ENCODE data around the gene CAMSAP1. TPM values are rescaled to one million over a fixed set of nuclear protein-coding genes. Genes with fewer than 3 reads are reported as not detected.
A peak's percentile ranks its signal among the peaks of the same experiment; 100 is the strongest.

The CAMSAP1 gene
- total and polyA plus RNA-seq, 2 donors: 9.9 to 28.5 TPM

DNA sequence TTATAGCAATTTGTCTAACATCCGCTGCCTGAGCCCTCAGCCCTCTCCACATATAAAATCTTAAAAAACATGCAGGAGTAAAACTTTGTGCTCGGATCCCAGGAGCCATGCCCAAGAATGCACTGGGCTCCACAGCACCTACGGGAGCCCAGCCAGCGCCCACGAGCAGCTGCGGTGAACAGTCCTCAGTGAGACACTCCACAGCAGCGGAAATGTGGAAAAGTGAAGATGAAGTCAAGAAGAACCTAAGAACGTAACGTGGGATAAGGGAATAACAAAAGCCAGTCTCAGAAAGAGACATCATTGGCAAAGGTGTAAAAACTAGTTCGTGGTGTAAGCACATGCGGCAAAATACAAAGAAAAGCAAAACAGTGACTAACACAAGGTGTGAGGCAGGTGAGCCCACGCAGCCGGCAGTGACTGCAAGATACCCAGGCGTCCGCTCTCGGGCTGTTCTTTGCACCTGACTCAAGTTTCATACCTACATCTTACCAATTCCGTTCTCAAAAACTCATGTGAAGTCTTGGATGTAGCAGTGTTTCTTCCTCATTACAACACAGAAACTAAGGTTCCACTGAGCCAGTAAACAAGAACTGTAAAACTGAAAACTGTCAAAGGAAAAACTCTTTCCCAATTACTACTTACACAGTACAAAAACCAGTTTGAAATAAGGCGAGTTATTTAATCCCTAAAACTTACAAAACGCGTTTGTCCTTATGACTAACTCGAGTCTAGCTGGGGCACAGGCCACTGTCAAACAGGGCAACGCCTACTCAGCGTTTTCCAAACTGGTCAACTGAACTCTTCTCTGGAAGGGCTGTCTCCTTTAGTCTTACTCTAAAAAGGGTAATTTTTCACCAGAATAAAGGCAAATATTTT is 1.7 kb downstream of the CAMSAP1 start:
- Histone ChIP-seq H3K9me3 (ENCODE audit: control insufficient read depth in 2 of 2, insufficient read depth in 1 of 2, low read length in 1 of 2) (peaks cover 1 to 3% of the 10 kb centered on the region in 2 donors), H3K4me3 (ENCODE audit: low read length in 2 of 2) (peak overlapping the region in 1 of 2 donors; percentile 38), H3K27me3 (ENCODE audit: control insufficient read depth in 2 of 2, insufficient read depth in 1 of 2, low read length in 1 of 2) (peaks cover 0 to 5% of the 10 kb centered on the region in 2 donors), H3K27ac (ENCODE audit: low read depth in 1 of 2, low read length in 1 of 2) (peak overlapping the region; percentile 1 to 7), H3K36me3 (ENCODE audit: control insufficient read depth in 2 of 2, insufficient read depth in 2 of 2, low read length in 1 of 2) (peaks cover 0 to under 1% of the 10 kb centered on the region in 2 donors), H3K4me1 (ENCODE audit: control insufficient read depth in 2 of 2, insufficient read depth in 2 of 2, low read length in 2 of 2) (peaks cover 9 to 15% of the 10 kb centered on the region in 2 donors)
- 89% methylated on average over 23 of the region's 23 CpGs for WGBS
- peak in 1 of 9 donors; percentile 13 for DNase-seq (ENCODE audit: low read depth in 6 of 9, low spot score in 9 of 9)

DNA sequence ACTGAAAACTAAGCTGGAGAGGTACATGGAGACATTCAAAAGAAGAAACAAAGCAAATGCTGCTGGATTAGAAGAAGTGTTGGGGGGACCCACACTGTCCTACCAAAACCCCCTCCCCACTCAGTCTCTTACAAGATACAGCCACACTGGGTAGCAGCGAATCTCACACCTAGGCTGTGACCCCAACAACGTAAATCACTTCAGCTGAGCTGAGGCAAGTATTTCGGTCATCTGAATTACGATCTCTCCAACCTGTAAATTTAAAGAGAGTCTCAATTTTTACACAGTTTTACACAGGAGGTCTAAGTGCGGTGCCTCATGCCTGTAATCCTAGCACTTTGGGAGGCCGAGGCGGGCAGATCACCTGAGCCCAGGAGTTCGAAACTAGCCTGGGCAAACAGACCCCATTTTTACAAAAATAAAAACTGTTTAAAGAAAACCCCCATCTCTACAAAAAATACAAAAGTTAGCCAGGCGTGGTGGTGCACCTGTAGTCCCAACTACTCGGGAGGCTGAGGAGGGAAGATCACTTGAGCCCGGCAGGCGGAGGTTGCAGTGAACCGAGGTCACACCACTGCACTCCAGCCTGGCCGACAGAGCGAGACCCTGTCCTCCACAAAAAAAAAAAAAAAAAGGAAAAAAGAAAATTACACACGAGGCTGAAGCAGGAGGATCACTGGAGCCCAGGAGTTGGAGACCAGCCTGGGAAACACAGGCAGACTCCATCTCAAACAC is 3.4 kb downstream of the CAMSAP1 start:
- peaks cover 9 to 15% of the 10 kb centered on the region in 2 donors for H3K4me1 ChIP-seq (ENCODE audit: control insufficient read depth in 2 of 2, insufficient read depth in 2 of 2, low read length in 2 of 2)

GRCh38 chr9:135903358-135903656 is 4.0 kb downstream of the CAMSAP1 start:
- Histone ChIP-seq H3K4me1 (ENCODE audit: control insufficient read depth in 2 of 2, insufficient read depth in 2 of 2, low read length in 2 of 2) (peaks cover 3 to 9% of the 10 kb centered on the region in 2 donors), H3K9me3 (ENCODE audit: control insufficient read depth in 2 of 2, insufficient read depth in 1 of 2, low read length in 1 of 2) (peaks cover 0 to 6% of the 10 kb centered on the region in 2 donors), H3K27me3 (ENCODE audit: control insufficient read depth in 2 of 2, insufficient read depth in 1 of 2, low read length in 1 of 2) (peaks cover 0 to 5% of the 10 kb centered on the region in 2 donors), H3K36me3 (ENCODE audit: control insufficient read depth in 2 of 2, insufficient read depth in 2 of 2, low read length in 1 of 2) (no peaks in the 10 kb centered on the region), H3K27ac (ENCODE audit: low read depth in 1 of 2, low read length in 1 of 2) (no peak overlapping the region), H3K4me3 (ENCODE audit: low read length in 2 of 2) (no peak overlapping the region)
- 81% methylated on average over 3 of the region's 3 CpGs for WGBS
- no peak for DNase-seq (ENCODE audit: low read depth in 6 of 9, low spot score in 9 of 9)

More for the DNA sequence above, 3.4 kb downstream of the CAMSAP1 start:
- peaks cover 0 to 5% of the 10 kb centered on the region in 2 donors for H3K27me3 ChIP-seq (ENCODE audit: control insufficient read depth in 2 of 2, insufficient read depth in 1 of 2, low read length in 1 of 2)
- WGBS: 97% methylated on average over 16 of the region's 16 CpGs
- H3K36me3 ChIP-seq (ENCODE audit: control insufficient read depth in 2 of 2, insufficient read depth in 2 of 2, low read length in 1 of 2): no peaks in the 10 kb centered on the region
- DNase-seq (ENCODE audit: low read depth in 6 of 9, low spot score in 9 of 9): no peak
- H3K9me3 ChIP-seq (ENCODE audit: control insufficient read depth in 2 of 2, insufficient read depth in 1 of 2, low read length in 1 of 2): peaks cover 1 to 9% of the 10 kb centered on the region in 2 donors
- H3K4me3 ChIP-seq (ENCODE audit: low read length in 2 of 2): no peak overlapping the region
- peak overlapping the region in 1 of 2 donors; percentile 47 for H3K27ac ChIP-seq (ENCODE audit: low read depth in 1 of 2, low read length in 1 of 2)

DNA sequence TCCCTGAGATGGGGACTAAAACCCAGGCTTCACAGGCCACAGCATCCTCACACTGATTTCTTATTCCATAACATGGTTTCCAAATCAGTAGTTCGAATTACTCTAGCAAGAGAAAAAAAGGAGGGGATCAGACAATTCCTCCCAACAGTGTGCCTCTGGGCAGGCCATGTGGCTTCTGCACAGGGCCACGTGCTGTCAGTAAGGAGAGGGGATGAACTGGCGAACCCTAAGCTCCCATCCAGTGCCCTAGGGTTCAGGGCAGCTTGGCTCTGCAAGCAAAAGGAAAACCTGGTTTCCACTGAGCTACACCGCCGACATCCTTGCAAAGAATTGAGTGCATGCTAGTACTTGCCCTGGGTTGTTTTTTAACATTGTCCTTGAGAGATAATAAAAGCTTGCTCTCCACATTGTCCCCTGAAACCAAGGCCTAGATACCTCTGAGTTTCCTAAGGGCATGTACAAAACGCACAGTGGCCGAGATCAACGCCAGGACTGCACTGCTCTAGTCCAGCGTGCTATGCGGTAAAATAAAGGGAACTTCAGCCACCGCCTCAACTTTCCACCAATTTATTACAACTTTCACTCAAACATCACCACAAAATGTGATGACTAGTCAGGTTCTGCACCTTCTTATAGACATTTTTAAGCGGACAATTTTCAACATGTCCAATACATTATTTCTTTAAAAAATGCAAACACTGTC is 4.5 kb downstream of the CAMSAP1 start:
- Histone ChIP-seq H3K4me1 (ENCODE audit: control insufficient read depth in 2 of 2, insufficient read depth in 2 of 2, low read length in 2 of 2) (peaks cover 0 to 6% of the 10 kb centered on the region in 2 donors), H3K9me3 (ENCODE audit: control insufficient read depth in 2 of 2, insufficient read depth in 1 of 2, low read length in 1 of 2) (peaks cover 0 to 6% of the 10 kb centered on the region in 2 donors)

GRCh38 chr9:135901826-135902225 is 5.5 kb downstream of the CAMSAP1 start:
- peaks cover 0 to 6% of the 10 kb centered on the region in 2 donors for H3K4me1 ChIP-seq (ENCODE audit: control insufficient read depth in 2 of 2, insufficient read depth in 2 of 2, low read length in 2 of 2)
- no peak for DNase-seq (ENCODE audit: low read depth in 6 of 9, low spot score in 9 of 9)

More for the DNA sequence above, 4.5 kb downstream of the CAMSAP1 start:
- H3K4me3 ChIP-seq (ENCODE audit: low read length in 2 of 2): no peak overlapping the region
- no peak for DNase-seq (ENCODE audit: low read depth in 6 of 9, low spot score in 9 of 9)
- no peaks in the 10 kb centered on the region for H3K36me3 ChIP-seq (ENCODE audit: control insufficient read depth in 2 of 2, insufficient read depth in 2 of 2, low read length in 1 of 2)
- no peak overlapping the region for H3K27ac ChIP-seq (ENCODE audit: low read depth in 1 of 2, low read length in 1 of 2)
- 96% methylated on average over 12 of the region's 12 CpGs for WGBS
- peaks cover 0 to 5% of the 10 kb centered on the region in 2 donors for H3K27me3 ChIP-seq (ENCODE audit: control insufficient read depth in 2 of 2, insufficient read depth in 1 of 2, low read length in 1 of 2)

GRCh38 chr9:135901031-135901758 is 6.2 kb downstream of the CAMSAP1 start:
- Histone ChIP-seq H3K27me3 (ENCODE audit: control insufficient read depth in 2 of 2, insufficient read depth in 1 of 2, low read length in 1 of 2) (peaks cover 0 to under 1% of the 10 kb centered on the region in 2 donors), H3K27ac (ENCODE audit: low read depth in 1 of 2, low read length in 1 of 2) (no peak overlapping the region), H3K4me3 (ENCODE audit: low read length in 2 of 2) (no peak overlapping the region), H3K4me1 (ENCODE audit: control insufficient read depth in 2 of 2, insufficient read depth in 2 of 2, low read length in 2 of 2) (peaks cover 0 to 4% of the 10 kb centered on the region in 2 donors), H3K9me3 (ENCODE audit: control insufficient read depth in 2 of 2, insufficient read depth in 1 of 2, low read length in 1 of 2) (peaks cover 0 to 6% of the 10 kb centered on the region in 2 donors), H3K36me3 (ENCODE audit: control insufficient read depth in 2 of 2, insufficient read depth in 2 of 2, low read length in 1 of 2) (no peaks in the 10 kb centered on the region)
- 97% methylated on average over 9 of the region's 9 CpGs for WGBS
- DNase-seq (ENCODE audit: low read depth in 6 of 9, low spot score in 9 of 9): no peak

More at GRCh38 chr9:135901826-135902225, 5.5 kb downstream of the CAMSAP1 start:
- H3K27ac ChIP-seq (ENCODE audit: low read depth in 1 of 2, low read length in 1 of 2): no peak overlapping the region
- WGBS: 94% methylated on average over 2 of the region's 2 CpGs
- H3K9me3 ChIP-seq (ENCODE audit: control insufficient read depth in 2 of 2, insufficient read depth in 1 of 2, low read length in 1 of 2): peaks cover 0 to 6% of the 10 kb centered on the region in 2 donors
- no peaks in the 10 kb centered on the region for H3K36me3 ChIP-seq (ENCODE audit: control insufficient read depth in 2 of 2, insufficient read depth in 2 of 2, low read length in 1 of 2)
- H3K27me3 ChIP-seq (ENCODE audit: control insufficient read depth in 2 of 2, insufficient read depth in 1 of 2, low read length in 1 of 2): peaks cover 0 to 5% of the 10 kb centered on the region in 2 donors
- no peak overlapping the region for H3K4me3 ChIP-seq (ENCODE audit: low read length in 2 of 2)

- Histone ChIP-seq H3K4me1 (ENCODE audit: control insufficient read depth in 2 of 2, insufficient read depth in 2 of 2, low read length in 2 of 2) (peaks cover 0 to 4% of the 10 kb centered on the region in 2 donors), H3K36me3 (ENCODE audit: control insufficient read depth in 2 of 2, insufficient read depth in 2 of 2, low read length in 1 of 2) (no peaks in the 10 kb centered on the region), H3K27ac (ENCODE audit: low read depth in 1 of 2, low read length in 1 of 2) (no peak overlapping the region), H3K9me3 (ENCODE audit: control insufficient read depth in 2 of 2, insufficient read depth in 1 of 2, low read length in 1 of 2) (peaks cover 0 to 6% of the 10 kb centered on the region in 2 donors), H3K4me3 (ENCODE audit: low read length in 2 of 2) (no peak overlapping the region), H3K27me3 (ENCODE audit: control insufficient read depth in 2 of 2, insufficient read depth in 1 of 2, low read length in 1 of 2) (no peaks in the 10 kb centered on the region)
- WGBS: 64% methylated on average over 11 of the region's 11 CpGs
- no peak for DNase-seq (ENCODE audit: low read depth in 6 of 9, low spot score in 9 of 9)
These were observed 8.5 kb downstream of the CAMSAP1 start for GRCh38 chr9:135898634-135899407.

GRCh38 chr9:135896626-135897025 is 10.7 kb downstream of the CAMSAP1 start:
- H3K4me3 ChIP-seq (ENCODE audit: low read length in 2 of 2): no peak overlapping the region
- H3K27me3 ChIP-seq (ENCODE audit: control insufficient read depth in 2 of 2, insufficient read depth in 1 of 2, low read length in 1 of 2): no peaks in the 10 kb centered on the region
- no peaks in the 10 kb centered on the region for H3K36me3 ChIP-seq (ENCODE audit: control insufficient read depth in 2 of 2, insufficient read depth in 2 of 2, low read length in 1 of 2)
- DNase-seq (ENCODE audit: low read depth in 6 of 9, low spot score in 9 of 9): no peak
- H3K27ac ChIP-seq (ENCODE audit: low read depth in 1 of 2, low read length in 1 of 2): no peak overlapping the region
- peaks cover 0 to 6% of the 10 kb centered on the region in 2 donors for H3K9me3 ChIP-seq (ENCODE audit: control insufficient read depth in 2 of 2, insufficient read depth in 1 of 2, low read length in 1 of 2)
- H3K4me1 ChIP-seq (ENCODE audit: control insufficient read depth in 2 of 2, insufficient read depth in 2 of 2, low read length in 2 of 2): peaks cover 0 to 4% of the 10 kb centered on the region in 2 donors
- 97% methylated on average over 2 of the region's 2 CpGs for WGBS

All from thymus (tissue), 11 donors.